Testis (tissue), 3 donors: Measurements from ENCODE around the gene PACS1. TPM values are rescaled to one million over a fixed set of nuclear protein-coding genes. Genes with fewer than 3 reads are reported as not detected.

Experiments
- DNase-seq: peaks from one replicate; pipeline ENCODE4 v3.0.0-alpha.2; 2019
- H3K27ac ChIP-seq, 2 donors: fragments of 200-600 bp; sonication (generic); one replicate each; pipeline ENCODE4 v1.5.1; 2019
- H3K27me3 ChIP-seq: fragments of 200-600 bp; sonication (generic); one replicate; pipeline ENCODE4 v1.5.1; 2019
- H3K36me3 ChIP-seq: fragments of 200-600 bp; sonication (generic); one replicate; pipeline ENCODE4 v1.5.1; 2017; ENCODE audit warnings: low read depth; ENCODE audit errors: missing control alignments
- H3K4me1 ChIP-seq: fragments of 200-600 bp; sonication (generic); one replicate; pipeline ENCODE4 v1.5.1; 2019
- H3K4me3 ChIP-seq, 2 donors: fragments of 200-600 bp; sonication (generic); one replicate each; pipeline ENCODE4 v1.5.1; 2017 to 2019
- H3K9me3 ChIP-seq: fragments of 200-600 bp; sonication (generic); one replicate; pipeline ENCODE4 v1.5.1; 2017
- CTCF ChIP-seq, 3 experiments: fragments of 450-650 bp in 2 of 3; fragments of 200-600 bp in 1 of 3; sonication (generic) in 1 of 3; IDR thresholded peaks; one replicate each; pipeline ENCODE4 v1.5.1; 2016 to 2019; ENCODE audit warnings: antibody characterized with exemption in 3 of 3, mild to moderate bottlenecking in 2 of 3, moderate library complexity in 1 of 3
- POLR2A ChIP-seq: fragments of 450-650 bp; IDR thresholded peaks from one replicate; pipeline ENCODE4 v1.6.1; 2017; ENCODE audit warnings: antibody characterized with exemption, mild to moderate bottlenecking, moderate library complexity
- WGBS, 2 donors: methylation state at CpG; one replicate each; pipeline ENCODE4 v1.1.5; 2018; 5-methylcytosine and 5-hydroxymethylcytosine counted together
- intact Hi-C: fragments of 100-400 bp; cut with DNase I; formaldehyde crosslinking; loops from one replicate; pipeline ENCODE4 v1.15.1; 2023; ENCODE audit warnings: low total_unique reads
- polyA plus RNA-seq: library from polyadenylated mRNA; stranded (reverse); fragments of 350-450 nt; fragmentation: Illumina TruSeq; extraction: RNeasy Lipid Tissue Mini Kit (QIAGEN cat#74804); gene quantifications from one replicate; pipeline ENCODE4 v1.2.3, GENCODE V29; 2014; ENCODE audit warnings: low read depth, low replicate concordance; ENCODE audit not compliant: insufficient read depth
- total RNA-seq, 2 donors: library from RNA; depleted of rRNA; stranded (reverse); fragments of >200 nt; gene quantifications; one replicate each; pipeline ENCODE4 v1.2.3, GENCODE V29; 2016

Gene PACS1
- total and polyA plus RNA-seq, 3 donors from 2014 or later = 111 to 131 (median 130) TPM

GRCh38 chr11:66056501-66056900, 13.6 kb upstream of the PACS1 start:
- intact Hi-C loops = no loop called here
- no peaks in the 10 kb centered on the region for H3K27me3 ChIP-seq
- peaks cover 21% of the 10 kb centered on the region for H3K4me1 ChIP-seq
- no peak for TF ChIP-seq CTCF (IDR thresholded peaks at IDR 0.05)
- no peak for TF ChIP-seq POLR2A
- 54 to 60% methylated on average over 6 to 7 of the region's 7 CpGs for WGBS, 2 donors
- H3K9me3 ChIP-seq = no peaks in the 10 kb centered on the region
- H3K4me3 ChIP-seq = no peak overlapping the region
- no peaks in the 10 kb centered on the region for H3K36me3 ChIP-seq
- H3K27ac ChIP-seq = no peak overlapping the region
- peak; percentile 39 for DNase-seq

- H3K9me3 ChIP-seq = no peaks in the 10 kb centered on the region
- peaks cover 3% of the 10 kb centered on the region for H3K4me1 ChIP-seq
- DNase-seq = no peak
- H3K36me3 ChIP-seq = no peaks in the 10 kb centered on the region
- no peak for TF ChIP-seq CTCF (IDR thresholded peaks at IDR 0.05)
- no peak for TF ChIP-seq POLR2A
- H3K27ac ChIP-seq = no peak overlapping the region
- 76 to 78% methylated on average over 8 of the region's 8 CpGs for WGBS, 2 donors
- intact Hi-C loops = no loop called here
- no peak overlapping the region for H3K4me3 ChIP-seq
- no peaks in the 10 kb centered on the region for H3K27me3 ChIP-seq
Measured at GRCh38 chr11:66059966-66060680, 9.9 kb upstream of the PACS1 start.

- Histone ChIP-seq H3K36me3 (no peaks in the 10 kb centered on the region), H3K27me3 (no peaks in the 10 kb centered on the region), H3K27ac (no peak overlapping the region), H3K9me3 (no peaks in the 10 kb centered on the region), H3K4me3 (no peak overlapping the region), H3K4me1 (no peaks in the 10 kb centered on the region)
- 86 to 88% methylated on average over 6 of the region's 6 CpGs for WGBS, 2 donors
- no peak for DNase-seq
- intact Hi-C loops = no loop called here
- TF ChIP-seq POLR2A (no peak), CTCF (IDR thresholded peaks at IDR 0.05) (no peak)
Measured at GRCh38 chr11:66061268-66061667, 8.8 kb upstream of the PACS1 start.

GRCh38 chr11:66062408-66062807, 7.7 kb upstream of the PACS1 start:
- no peaks in the 10 kb centered on the region for H3K27me3 ChIP-seq
- no peaks in the 10 kb centered on the region for H3K36me3 ChIP-seq
- DNase-seq = no peak
- WGBS, 2 donors = 91 to 93% methylated on average over 2 of the region's 2 CpGs
- TF ChIP-seq CTCF (IDR thresholded peaks at IDR 0.05) = no peak
- TF ChIP-seq POLR2A = no peak
- H3K4me1 ChIP-seq = no peaks in the 10 kb centered on the region
- H3K27ac ChIP-seq = no peak overlapping the region
- H3K4me3 ChIP-seq = no peak overlapping the region
- intact Hi-C loops = no loop called here
- no peaks in the 10 kb centered on the region for H3K9me3 ChIP-seq

DNA sequence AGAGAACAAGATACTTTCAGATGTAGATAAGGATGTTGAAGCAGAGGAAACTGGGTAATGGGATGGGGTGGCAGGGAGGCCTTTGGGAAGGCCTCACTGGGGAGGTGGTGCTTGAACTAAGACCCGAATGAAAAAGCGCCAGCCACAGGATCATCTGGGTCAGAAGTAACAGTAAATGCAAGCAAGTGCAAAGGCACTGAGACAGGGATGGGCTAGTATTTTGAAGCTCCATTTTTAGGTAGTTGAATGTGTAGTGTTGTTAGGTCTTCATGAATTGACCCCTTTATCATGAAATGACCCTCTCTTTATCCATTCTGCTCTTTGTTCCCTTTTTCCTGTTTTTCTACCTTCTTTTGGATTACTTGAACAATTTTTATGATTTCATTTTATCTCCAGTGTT, 6.2 kb upstream of the PACS1 start:
- Histone ChIP-seq H3K36me3 (no peaks in the 10 kb centered on the region), H3K4me1 (peaks cover 11% of the 10 kb centered on the region), H3K27ac (no peak overlapping the region), H3K27me3 (no peaks in the 10 kb centered on the region), H3K4me3 (no peak overlapping the region), H3K9me3 (no peaks in the 10 kb centered on the region)
- intact Hi-C loops = no loop called here
- TF ChIP-seq CTCF (IDR thresholded peaks at IDR 0.05) = no peak
- TF ChIP-seq POLR2A = no peak
- no peak for DNase-seq
- WGBS, 2 donors = 95 to 96% methylated on average over 2 of the region's 2 CpGs
